Activated T-helper 2 cell treated with anti-CD3 and anti-CD28 coated beads, Interferon-gamma antibody, Interleukin-2, Interleukin-4, amounts not matched to agents 10 μg/mL and 5 μg/mL and 100 μg/mL, durations not matched to agents 14 hours and 24 hours and 36 hours (primary cell): ENCODE measurements around the gene ENOX2. TPM values are rescaled to one million over a fixed set of nuclear protein-coding genes. Genes with fewer than 3 reads are reported as not detected.

Source experiments
- DNase-seq: peaks from one replicate; pipeline ENCODE4 v3.0.0; 2021; ENCODE audit warnings: low spot score
- H3K27ac Mint-ChIP-seq: one replicate; pipeline ENCODE4 v1.8.0; 2021; ENCODE audit warnings: mixed read lengths
- H3K27me3 Mint-ChIP-seq: one replicate; pipeline ENCODE4 v1.8.0; 2021; ENCODE audit warnings: low read depth, mixed read lengths
- H3K36me3 Mint-ChIP-seq: one replicate; pipeline ENCODE4 v1.8.0; 2021; ENCODE audit warnings: low read depth, mixed read lengths
- H3K4me1 Mint-ChIP-seq: one replicate; pipeline ENCODE4 v1.8.0; 2021; ENCODE audit warnings: low read depth, mixed read lengths
- H3K4me3 Mint-ChIP-seq: one replicate; pipeline ENCODE4 v1.8.0; 2021; ENCODE audit warnings: low read depth, mild to moderate bottlenecking, moderate library complexity, mixed read lengths
- H3K9me3 Mint-ChIP-seq: one replicate; pipeline ENCODE4 v1.8.0; 2021; ENCODE audit warnings: mixed read lengths
- intact Hi-C: fragments of 100-400 bp; cut with micrococcal nuclease; formaldehyde crosslinking; loops from one replicate; pipeline ENCODE4 v1.15.1; 2023
- total RNA-seq: library from RNA; stranded (reverse); gene quantifications from 2 replicates; pipeline ENCODE4 v1.2.3, GENCODE V29; 2022

Gene ENOX2
- total RNA-seq, 1 donor from 2014 or later = 17.7 TPM

DNA sequence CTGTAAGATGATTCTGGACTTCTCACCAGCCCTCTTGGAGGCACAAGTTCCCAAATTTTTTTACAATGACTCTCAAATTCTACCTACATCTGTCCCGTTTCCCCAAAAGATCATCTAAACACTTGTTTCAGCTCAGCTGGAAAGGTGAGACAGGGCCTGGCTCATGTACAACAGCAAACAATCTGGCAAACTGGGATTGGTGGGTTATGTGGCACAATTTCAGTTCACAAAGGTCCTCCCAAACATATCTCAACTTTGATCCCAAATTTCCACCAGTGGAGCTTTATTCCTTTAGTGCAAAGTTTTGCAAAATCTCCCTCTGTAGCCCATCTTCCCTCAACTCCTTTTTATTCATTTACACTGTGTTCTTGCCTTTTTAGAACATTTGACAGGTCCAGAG, 207.1 kb downstream of the ENOX2 start:
- Mint-ChIP-seq H3K4me1 (no peaks in the 10 kb centered on the region), H3K36me3 (no peaks in the 10 kb centered on the region), H3K27me3 (no peaks in the 10 kb centered on the region), H3K9me3 (no peaks in the 10 kb centered on the region), H3K27ac (no peak overlapping the region), H3K4me3 (no peak overlapping the region)
- no peak for DNase-seq
- intact Hi-C loops = no loop called here

DNA sequence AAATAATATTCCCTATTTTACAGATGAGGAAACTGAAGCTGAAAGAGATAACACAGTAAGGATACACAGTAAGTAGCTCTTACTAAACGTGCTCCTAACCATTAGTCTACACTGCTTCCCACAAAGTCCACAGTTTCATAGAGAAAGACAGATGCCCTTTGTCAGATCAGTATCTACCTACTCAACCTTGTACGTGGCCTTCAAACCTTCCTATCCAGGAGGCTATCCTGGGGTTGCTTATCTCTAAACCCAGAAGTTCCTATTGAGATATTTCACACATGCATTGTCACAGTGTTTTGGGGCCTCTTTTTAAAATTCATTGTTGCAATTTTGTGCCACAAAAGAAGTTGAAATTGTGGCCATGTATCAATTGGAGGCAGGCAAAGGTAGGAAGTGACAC, 208.0 kb downstream of the ENOX2 start:
- no peak for DNase-seq
- Mint-ChIP-seq H3K9me3 (no peaks in the 10 kb centered on the region), H3K4me1 (no peaks in the 10 kb centered on the region), H3K27ac (no peak overlapping the region), H3K36me3 (no peaks in the 10 kb centered on the region), H3K4me3 (no peak overlapping the region), H3K27me3 (no peaks in the 10 kb centered on the region)
- intact Hi-C loops = no loop called here

DNA sequence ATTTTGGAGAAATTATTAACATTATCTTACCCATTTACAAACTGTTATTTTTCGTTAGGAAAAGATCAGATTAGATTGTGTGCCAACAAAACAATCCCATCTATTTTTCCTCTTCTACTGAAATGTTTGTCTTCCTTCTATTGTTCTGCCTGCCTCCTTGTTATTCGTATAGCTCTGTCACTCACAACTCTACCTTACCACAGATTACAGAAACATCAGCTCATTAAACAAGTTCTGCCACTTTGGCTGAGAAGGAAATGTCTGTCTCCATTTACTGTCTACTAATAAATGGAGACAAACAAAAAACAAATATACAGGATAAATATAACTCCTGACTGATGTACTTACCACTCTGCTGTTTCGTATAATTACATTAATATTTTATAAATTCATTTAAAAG, 211.4 kb downstream of the ENOX2 start:
- no peaks in the 10 kb centered on the region for H3K36me3 Mint-ChIP-seq
- DNase-seq = no peak
- no peaks in the 10 kb centered on the region for H3K4me1 Mint-ChIP-seq
- intact Hi-C loops = no loop called here
- no peaks in the 10 kb centered on the region for H3K9me3 Mint-ChIP-seq
- H3K4me3 Mint-ChIP-seq = no peak overlapping the region
- no peak overlapping the region for H3K27ac Mint-ChIP-seq
- no peaks in the 10 kb centered on the region for H3K27me3 Mint-ChIP-seq

DNA sequence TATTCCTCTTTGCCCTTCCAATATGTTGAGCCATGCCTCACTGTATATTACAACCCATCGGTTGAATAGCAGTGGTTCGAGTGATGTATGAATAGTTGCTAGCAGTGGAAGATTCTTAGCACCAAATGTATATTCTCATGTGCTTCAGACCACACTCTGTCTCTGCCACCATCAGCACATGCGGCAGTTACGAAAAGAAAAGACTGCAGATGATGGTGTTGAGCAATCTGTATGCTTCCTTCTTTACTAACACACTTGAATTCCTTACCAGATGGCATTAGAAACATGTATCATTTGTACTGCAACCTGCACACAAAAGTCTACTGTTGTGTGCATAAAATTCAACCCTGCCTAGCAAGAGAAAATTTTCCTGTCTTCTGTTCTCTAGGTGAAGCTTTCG, 214.6 kb downstream of the ENOX2 start:
- intact Hi-C loops = no loop called here
- Mint-ChIP-seq H3K27ac (no peak overlapping the region), H3K36me3 (peaks cover 4% of the 10 kb centered on the region), H3K27me3 (no peaks in the 10 kb centered on the region), H3K4me1 (no peaks in the 10 kb centered on the region), H3K4me3 (no peak overlapping the region), H3K9me3 (no peaks in the 10 kb centered on the region)
- DNase-seq = no peak

DNA sequence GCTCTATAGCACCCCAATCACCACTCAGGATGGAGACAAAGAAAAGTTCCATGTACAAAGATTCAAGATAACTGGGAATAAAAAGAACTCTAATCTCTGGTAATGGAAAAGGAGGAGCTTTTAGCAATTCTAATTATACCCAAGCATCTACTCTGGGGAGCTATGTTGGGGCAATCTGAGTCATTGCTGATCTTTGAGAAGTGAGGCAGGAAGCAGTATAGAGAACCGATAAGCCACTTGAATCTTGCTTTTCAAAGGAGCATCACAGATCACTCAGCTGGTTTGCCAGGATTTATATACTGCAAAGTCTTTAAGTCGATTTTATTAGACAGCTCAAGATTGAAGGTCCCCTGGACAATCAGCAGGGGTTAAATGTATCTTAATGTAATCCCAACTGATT, 220.0 kb downstream of the ENOX2 start:
- intact Hi-C loops = no loop called here
- DNase-seq = no peak
- Mint-ChIP-seq H3K27ac (no peak overlapping the region), H3K4me3 (no peak overlapping the region), H3K27me3 (no peaks in the 10 kb centered on the region), H3K36me3 (peaks cover 4% of the 10 kb centered on the region), H3K4me1 (no peaks in the 10 kb centered on the region), H3K9me3 (no peaks in the 10 kb centered on the region)

DNA sequence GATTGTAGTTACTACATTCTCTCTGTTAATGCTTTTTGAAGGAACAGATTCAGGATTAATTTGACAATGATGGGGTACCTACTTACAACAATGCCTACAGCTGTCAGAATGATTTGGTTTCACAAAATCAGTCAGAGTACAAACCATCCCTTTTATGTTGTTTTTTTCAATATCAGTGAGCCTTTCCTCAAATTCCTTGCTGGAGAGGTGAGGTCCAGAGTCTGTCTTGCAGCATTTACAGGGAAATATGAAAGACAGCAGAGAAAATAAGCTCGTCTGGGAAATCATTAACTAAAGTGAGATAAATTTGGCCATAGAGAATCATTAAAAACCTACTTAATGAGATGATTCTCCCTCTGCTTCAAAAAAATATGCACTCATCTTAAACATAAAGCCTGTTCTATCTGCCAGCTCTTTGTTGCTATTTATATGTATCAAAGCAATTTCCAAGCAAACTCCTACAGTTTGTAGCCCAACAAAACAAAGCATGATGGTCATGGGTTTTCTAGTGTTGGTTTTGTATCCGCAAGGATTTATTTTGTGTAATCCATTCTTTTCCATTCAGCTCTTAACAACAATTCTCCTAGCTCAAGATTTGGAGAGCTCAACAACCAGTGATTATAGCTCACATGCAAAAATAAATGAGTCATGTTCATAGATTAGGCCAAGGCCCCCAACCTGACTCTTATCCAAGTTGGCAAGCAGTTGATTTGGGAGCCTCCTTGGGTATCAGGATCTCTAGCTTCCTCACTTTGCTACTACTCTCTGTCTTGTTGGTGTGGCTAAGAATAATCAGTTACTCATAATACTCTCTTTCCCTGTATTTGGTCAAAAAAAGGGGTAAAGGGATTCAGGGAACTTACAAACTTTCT, 222.6 kb downstream of the ENOX2 start:
- Mint-ChIP-seq H3K27ac (no peak overlapping the region), H3K36me3 (no peaks in the 10 kb centered on the region), H3K27me3 (no peaks in the 10 kb centered on the region), H3K4me1 (no peaks in the 10 kb centered on the region), H3K4me3 (no peak overlapping the region), H3K9me3 (no peaks in the 10 kb centered on the region)
- DNase-seq = no peak
- intact Hi-C loops = no loop called here

DNA sequence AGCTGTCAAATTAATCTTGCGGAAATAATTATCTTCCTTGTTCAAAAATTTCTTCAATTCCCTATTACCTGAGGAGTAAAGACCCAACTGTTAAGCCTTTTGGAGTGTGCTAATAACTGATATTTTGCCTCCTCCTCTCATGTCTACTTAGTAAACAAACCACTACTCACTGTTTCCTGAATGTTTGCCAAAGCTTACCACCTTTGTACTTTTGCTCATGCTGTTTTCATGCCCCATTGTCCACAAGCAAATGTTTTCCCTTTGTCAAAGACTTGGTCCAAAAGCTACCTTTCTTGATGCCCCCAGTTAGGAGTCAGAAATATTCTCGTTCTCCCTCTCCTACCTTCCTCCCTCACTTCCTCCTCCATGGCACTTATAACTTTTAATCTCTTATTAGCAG, 226.1 kb downstream of the ENOX2 start:
- intact Hi-C loops = no loop called here
- no peak overlapping the region for H3K27ac Mint-ChIP-seq
- peaks cover 11% of the 10 kb centered on the region for H3K36me3 Mint-ChIP-seq

DNA sequence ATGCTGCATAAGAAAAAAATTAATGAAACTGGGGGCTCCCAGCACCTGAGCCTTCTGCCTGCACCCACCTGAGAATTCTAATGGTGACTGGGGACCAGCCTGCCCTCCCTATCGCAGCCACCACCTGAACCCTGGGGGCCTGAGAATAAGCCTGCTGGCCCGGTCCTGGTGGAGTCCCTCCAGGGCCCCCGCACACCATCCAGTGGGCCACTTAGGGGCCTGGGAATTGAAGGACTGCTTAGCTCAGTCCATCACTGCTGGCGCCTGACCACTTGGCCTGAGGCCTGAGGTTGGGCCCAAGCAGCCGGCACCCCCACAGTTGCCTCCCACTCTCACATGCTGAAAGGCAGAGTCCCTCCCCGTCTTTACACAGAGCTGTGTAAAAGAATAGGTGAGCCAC, 230.8 kb downstream of the ENOX2 start:
- H3K4me1 Mint-ChIP-seq = peaks cover 3% of the 10 kb centered on the region
- peaks cover 17% of the 10 kb centered on the region for H3K36me3 Mint-ChIP-seq
- H3K27ac Mint-ChIP-seq = no peak overlapping the region
- no peak for DNase-seq
- H3K27me3 Mint-ChIP-seq = no peaks in the 10 kb centered on the region
- peaks cover 12% of the 10 kb centered on the region for H3K9me3 Mint-ChIP-seq
- H3K4me3 Mint-ChIP-seq = no peak overlapping the region
- intact Hi-C loops = no loop called here

More for the DNA sequence above, 226.1 kb downstream of the ENOX2 start:
- H3K4me3 Mint-ChIP-seq = no peak overlapping the region
- no peaks in the 10 kb centered on the region for H3K27me3 Mint-ChIP-seq
- H3K9me3 Mint-ChIP-seq = peaks cover 12% of the 10 kb centered on the region
- no peaks in the 10 kb centered on the region for H3K4me1 Mint-ChIP-seq
- no peak for DNase-seq

DNA sequence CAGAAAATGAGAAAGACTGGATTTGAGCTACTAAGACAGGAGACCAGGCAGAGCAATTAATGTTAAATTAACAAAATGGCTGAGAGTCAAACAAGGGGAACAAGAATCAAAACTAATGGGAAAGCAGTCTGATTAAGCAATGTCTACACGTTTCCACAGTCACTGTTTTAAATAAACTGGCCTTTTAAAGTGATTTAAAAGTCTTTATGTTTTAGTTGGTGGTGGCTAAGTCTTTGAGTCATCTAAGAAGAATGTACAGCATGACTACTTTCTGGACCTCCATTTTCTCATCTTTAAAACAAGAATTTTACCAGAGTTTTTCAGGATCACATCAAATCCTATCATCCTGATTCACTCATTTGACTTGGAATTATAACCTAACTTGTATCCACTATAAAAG, 233.8 kb downstream of the ENOX2 start:
- H3K4me1 Mint-ChIP-seq = peaks cover 3% of the 10 kb centered on the region
- peaks cover 24% of the 10 kb centered on the region for H3K36me3 Mint-ChIP-seq
- DNase-seq = no peak
- no peaks in the 10 kb centered on the region for H3K27me3 Mint-ChIP-seq
- peaks cover 10% of the 10 kb centered on the region for H3K9me3 Mint-ChIP-seq
- H3K27ac Mint-ChIP-seq = no peak overlapping the region
- no peak overlapping the region for H3K4me3 Mint-ChIP-seq
- intact Hi-C loops = no loop called here

DNA sequence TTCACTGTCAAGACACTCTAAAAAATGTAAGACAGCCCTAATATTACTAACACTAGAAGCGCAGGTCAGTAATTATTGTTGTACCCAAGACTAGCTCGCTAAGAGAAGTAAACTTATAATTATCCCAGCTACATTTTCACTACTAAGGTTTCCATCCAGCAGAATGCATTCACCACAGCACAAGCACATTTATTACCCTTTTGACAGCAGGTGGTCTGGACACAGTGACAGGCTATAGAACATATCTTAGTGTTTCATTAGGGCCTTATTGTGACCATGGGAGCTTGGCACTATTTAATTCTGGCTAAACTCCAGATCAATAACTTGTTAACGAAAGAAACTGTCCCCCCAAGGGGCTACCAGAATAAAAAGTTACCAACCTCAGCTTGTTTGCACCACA, 237.7 kb downstream of the ENOX2 start:
- no peak for DNase-seq
- Mint-ChIP-seq H3K4me1 (peaks cover 3% of the 10 kb centered on the region), H3K4me3 (no peak overlapping the region), H3K36me3 (peaks cover 14% of the 10 kb centered on the region), H3K9me3 (no peaks in the 10 kb centered on the region), H3K27ac (no peak overlapping the region), H3K27me3 (no peaks in the 10 kb centered on the region)
- intact Hi-C loops = no loop called here

DNA sequence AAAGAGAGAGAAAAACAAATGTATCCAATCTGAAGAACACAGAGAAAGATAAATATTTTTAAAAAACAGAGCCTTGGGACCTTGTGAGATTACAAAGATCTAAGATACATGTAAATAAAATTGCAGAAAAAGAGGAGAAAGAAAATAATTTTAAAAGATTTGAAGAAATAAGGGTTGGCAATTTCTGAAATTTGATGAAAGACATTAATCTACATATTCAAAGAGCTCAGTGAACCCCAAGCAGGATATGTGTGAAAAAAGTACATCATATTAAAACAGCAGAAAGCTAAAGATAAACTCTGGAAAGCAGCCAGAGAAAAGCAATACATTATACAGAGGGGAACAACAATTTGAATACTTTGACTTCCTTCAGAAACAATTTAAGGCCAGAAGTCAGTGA, 244.7 kb downstream of the ENOX2 start:
- Mint-ChIP-seq H3K36me3 (peaks cover 12% of the 10 kb centered on the region), H3K27me3 (no peaks in the 10 kb centered on the region), H3K4me1 (no peaks in the 10 kb centered on the region), H3K9me3 (no peaks in the 10 kb centered on the region), H3K4me3 (no peak overlapping the region), H3K27ac (no peak overlapping the region)
- no peak for DNase-seq
- intact Hi-C loops = no loop called here

DNA sequence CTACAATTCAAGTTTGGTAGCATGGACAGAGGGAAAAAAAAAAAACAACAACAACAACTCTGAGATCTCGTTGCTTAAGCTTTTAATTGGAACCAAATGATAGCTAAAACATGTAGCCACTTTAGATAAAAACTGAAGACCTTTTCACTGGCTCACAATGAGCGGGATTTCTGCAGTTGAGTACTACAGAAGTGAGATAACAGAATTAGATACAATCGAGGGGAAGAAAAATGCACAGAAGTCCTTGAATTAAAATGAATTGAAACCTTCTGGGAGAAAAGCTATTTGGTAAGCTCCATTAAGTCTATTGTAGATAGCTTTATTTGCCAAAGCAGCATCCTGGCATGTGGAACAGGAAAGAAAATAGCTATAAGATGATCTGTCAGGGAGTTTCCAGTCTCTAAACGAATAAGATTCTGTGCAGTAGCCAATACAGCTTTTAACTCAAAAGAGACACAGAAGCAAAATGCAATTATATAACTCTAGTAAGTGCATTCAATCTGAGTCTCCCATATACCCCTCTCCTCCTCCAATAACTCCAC, 248.5 kb downstream of the ENOX2 start:
- intact Hi-C loops = no loop called here
- H3K27me3 Mint-ChIP-seq = no peaks in the 10 kb centered on the region
- H3K36me3 Mint-ChIP-seq = peaks cover 12% of the 10 kb centered on the region
- no peaks in the 10 kb centered on the region for H3K9me3 Mint-ChIP-seq
- H3K4me3 Mint-ChIP-seq = no peak overlapping the region
- H3K27ac Mint-ChIP-seq = no peak overlapping the region
- DNase-seq = no peak
- H3K4me1 Mint-ChIP-seq = no peaks in the 10 kb centered on the region

DNA sequence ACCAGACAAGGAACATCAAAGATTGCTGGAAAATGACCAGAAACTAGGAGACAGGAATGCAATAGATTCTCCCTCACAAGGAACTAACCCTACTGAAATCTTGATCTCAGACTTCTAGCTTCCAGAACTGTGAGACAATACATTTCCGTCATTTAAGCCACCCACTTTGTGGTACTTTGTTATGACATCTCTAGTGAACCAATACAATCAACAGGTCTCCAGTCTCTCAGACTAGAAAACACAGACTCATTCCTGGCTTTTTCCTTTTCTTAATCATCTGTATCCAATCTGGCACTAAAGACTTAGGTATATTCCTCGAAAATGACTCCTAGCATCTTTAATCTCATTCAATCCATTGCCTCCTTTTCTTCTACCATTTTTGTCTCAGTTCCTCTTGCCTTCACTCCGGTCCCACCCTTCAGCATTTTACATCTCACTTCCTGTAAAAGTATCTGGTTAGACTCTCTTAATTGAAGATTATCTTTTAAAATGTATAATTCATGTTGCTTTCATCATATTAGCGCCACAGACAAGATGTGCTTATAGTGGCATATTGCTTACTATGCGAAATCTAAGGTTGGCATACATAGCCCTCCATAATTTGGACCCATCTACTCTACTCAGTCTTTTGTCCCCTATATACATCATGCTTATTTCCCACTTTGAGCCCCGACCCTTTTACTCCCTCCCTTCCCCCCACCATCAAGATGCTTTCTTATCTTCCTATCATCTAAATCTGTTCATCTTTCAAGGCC, 250.0 kb downstream of the ENOX2 start:
- Mint-ChIP-seq H3K9me3 (no peaks in the 10 kb centered on the region), H3K27ac (no peak overlapping the region), H3K4me1 (no peaks in the 10 kb centered on the region), H3K4me3 (no peak overlapping the region), H3K36me3 (peaks cover 7% of the 10 kb centered on the region), H3K27me3 (no peaks in the 10 kb centered on the region)
- intact Hi-C loops = no loop called here
- DNase-seq = no peak
